NCI-H345 treated with DMSO at 0.1 percent for 48 hours (cell line): ENCODE measurements around the gene KRTAP5-8.
"Not testable (repeated sequence)": the region's sequence is repeated elsewhere in the genome, so short reads cannot be mapped to it uniquely, and the experiment has no call there.

Source experiments
- DNase-seq: peaks from one replicate; lab custom pipeline; 2025; ENCODE audit not compliant: unreplicated experiment; lab: John Stamatoyannopoulos, UW

Gene KRTAP5-8

DNA sequence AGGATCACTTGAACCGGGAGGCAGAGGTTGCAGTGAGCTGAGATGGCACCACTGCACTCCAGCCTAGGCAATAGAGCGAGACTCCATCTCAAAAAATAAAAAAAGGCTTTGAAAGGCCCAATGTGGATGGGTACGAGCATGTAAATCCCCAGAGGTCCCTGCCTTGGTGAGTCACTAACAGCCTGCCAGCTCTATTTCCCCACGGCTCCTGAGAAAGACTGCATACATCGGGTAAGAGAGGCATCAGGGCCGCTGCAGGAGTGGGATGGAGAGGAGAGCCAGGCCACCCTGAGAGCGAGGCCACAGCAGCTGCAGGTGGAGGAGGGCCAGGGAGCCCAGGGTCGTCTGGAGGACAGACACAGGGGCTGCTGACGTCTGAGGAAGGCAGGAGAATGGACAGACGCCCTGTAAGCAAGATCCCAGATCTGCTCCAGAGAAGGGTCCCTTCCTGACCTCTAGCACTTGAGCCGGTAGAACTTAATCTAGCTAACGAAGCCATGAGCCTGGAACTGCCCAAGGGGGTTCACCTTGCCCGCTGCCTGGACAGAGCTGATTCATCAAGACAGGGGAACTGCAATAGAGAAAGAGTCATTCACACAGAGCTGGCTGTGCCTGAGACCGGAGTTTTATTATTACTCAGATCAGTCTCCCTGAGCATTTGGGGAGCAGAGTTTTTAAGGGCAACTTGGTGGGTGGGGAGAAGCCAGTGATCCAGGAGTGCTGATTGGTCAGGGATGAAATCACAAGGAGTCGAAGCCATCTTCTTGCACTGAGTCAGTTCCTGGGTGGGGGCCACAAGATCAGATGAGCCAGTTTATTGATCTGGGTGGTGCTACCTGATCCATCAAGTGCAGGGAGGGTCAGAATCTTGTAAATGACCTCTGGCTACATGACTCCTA lies 5.3 kb downstream of the KRTAP5-8 start:
- DNase-seq: no peak

DNA sequence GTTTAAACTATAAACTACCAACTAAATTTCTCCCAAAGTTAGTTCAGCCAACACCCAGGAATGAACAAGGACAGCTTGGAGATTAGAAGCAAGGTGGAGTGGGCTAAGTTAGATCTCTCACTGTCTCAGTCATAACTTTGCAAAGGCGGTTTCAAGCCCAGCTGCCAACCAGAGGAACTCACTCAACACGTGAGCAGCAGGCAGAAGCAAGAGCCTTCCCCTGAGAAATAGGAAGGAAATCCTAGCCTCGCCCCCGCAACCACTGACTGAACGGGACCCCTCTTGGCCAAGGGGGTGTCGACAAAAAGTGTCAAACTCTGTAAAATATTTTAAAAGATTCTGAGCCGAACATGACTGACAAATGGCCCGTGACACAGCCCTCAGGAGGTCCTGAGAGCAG lies 6.0 kb downstream of the KRTAP5-8 start:
- no peak for DNase-seq

DNA sequence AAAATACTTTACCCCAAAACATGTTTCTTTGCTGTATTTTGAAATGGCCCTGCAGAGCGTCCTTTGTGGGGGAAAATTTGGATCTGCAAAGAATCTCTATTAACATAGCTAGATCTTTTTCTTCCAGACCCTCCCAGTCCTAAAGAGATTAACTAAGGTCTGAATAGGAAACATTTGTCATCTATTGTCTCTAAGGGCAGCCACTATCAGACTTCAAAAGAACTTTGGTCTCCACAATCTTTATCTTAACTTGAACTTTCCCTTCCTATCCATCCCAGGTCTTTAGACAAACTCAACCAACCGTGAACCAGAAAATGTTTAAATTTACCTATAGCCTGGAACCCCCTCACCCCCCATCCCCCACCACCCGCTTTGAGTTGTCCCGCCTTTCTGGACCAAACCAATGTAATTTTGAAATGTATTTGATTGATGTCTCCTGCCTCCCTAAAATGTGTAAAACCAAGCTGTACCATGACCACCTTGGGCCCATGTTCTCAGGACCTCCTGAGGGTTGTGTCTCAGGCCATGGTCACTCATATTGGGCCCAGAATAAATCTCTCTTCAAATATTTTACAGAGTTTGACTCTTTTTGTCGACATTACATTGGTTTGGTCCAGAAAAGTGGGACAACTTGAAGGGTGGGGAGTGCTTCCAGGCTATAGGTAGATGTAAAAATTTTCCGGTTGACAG lies 6.8 kb downstream of the KRTAP5-8 start:
- no peak for DNase-seq

DNA sequence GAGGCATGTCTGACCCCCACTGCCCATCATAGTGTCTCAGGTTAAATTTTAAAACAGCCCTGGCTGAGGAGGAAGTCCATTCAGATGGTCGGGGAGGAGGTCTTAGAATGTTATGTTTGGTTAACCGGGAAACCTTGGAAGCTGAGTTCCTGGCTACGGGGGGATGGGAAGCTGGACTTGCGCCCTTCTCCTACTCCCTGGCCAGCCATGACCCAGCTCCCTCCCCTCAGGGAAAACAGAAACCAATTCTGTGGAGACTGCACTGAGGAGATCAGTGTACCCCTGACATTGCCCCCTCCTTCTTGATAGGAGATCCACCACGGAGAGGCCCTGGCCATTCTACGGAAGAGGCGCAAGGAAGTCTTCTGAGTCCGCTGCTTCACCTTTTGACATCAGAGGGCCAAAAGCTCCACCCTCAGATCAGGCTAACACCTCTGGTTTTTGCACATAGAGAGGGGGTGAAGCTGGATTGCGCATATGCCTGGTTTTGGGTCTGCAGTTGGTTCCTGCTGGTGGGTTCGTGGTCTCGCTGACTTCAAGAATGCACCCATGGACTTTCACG lies 7.7 kb downstream of the KRTAP5-8 start:
- no peak for DNase-seq

DNA sequence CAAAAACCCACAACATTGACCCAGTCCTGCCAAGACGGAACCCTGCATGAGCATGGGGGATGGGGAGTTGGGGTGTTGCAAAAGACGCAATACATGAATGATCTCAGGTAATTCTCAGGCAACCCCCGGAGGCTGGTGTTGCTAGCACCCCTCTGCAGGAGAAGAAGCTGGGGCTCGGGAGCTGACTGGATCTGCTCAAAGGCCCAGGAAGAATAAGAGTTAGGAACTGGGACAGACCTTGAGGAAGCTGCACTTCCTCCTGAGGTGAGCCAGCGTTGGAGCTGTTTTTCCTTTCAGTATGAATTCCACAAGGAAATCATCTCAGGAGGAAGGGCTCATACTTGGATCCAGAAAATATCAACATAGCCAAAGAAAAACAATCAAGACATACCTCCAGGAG lies 10.3 kb downstream of the KRTAP5-8 start, which contains the start of gene KRTAP5-9:
Gene KRTAP5-9, plus strand, starts transcription at position 301 of the 400 bp plus-strand sequence. CDS start 238 bp downstream, outside the sequence.
- no peak for DNase-seq

DNA sequence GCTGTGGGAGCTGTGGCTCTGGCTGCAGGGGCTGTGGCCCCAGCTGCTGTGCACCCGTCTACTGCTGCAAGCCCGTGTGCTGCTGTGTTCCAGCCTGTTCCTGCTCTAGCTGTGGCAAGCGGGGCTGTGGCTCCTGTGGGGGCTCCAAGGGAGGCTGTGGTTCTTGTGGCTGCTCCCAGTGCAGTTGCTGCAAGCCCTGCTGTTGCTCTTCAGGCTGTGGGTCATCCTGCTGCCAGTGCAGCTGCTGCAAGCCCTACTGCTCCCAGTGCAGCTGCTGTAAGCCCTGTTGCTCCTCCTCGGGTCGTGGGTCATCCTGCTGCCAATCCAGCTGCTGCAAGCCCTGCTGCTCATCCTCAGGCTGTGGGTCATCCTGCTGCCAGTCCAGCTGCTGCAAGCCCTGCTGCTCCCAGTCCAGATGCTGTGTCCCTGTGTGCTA lies 10.9 kb downstream of the KRTAP5-8 start:
- no peak for DNase-seq

DNA sequence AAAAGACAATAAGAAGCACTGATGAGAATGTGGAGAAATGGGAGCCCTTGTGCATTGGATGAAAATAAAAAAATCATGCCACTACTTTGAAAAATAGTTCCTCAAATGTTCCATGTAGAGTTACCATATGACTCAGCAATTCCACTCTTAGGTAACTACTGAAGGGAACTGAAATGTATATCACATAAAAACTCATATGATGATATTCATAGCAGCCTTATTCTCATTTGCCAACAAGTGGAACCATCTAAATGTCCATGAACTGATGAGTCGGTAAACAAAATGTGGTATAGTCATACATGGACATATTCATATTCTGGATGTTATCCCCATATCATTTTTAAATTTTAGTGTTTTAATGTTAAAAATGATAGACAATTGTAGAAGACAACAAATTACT lies 13.9 kb downstream of the KRTAP5-8 start:
- no peak for DNase-seq

DNA sequence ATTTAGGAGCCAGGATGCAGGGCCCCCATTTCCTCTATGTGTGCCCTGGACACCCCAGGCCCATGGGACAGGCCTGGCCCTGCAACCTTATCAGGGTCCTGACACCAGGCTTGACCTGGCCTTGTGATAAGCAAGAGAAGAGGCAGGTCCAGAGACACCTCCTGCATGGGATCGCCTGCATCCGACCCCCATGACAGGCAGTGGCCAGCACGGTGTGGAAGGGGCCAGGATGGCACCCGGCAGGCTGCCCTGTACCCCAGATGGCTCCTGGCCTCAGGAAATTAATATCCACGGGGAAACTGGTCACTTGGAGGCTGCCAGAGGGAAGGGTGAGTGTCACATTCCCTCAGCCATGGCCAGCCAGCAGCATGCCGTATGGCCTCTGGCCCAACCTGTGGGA lies 17.2 kb downstream of the KRTAP5-8 start:
- DNase-seq: no peak

DNA sequence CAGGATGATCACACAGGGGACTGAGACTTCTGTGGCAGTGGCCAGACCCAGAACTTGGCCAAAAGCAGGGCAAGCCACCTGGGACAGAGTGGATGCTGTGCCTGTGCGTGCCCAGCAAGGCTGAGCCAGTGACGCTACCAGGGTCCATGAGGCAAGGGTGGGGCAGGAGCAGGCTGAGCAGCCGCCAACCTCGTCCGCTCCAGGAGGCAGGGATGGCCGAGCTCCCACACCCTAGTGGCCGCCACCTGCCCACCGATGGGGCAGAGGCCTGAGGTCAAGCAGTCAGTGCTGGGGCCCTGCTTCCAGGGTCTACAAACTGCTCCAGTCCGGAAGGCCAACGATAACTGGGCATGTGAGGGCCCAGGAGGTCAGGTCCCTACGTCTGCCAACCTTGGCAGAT lies 17.7 kb downstream of the KRTAP5-8 start:
- DNase-seq: no peak

DNA sequence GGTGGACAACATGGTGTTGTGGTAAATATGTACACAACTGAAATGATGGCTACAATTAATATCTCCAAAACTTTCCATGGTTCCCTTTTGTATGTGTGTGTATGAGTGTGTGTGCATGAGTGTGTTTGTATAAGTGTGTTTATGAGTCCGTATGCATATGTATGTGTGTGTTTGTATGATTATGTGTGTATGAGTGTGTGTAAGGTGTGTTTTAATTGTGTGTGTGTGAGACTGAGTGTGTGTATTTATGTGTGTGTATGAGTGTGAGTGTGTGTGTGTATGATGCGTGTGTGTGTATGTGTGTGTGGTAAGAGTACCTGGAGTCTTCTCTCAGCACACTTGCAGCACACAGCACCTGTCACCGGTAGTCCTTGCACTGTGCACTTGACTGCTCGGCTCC lies 18.2 kb downstream of the KRTAP5-8 start:
- DNase-seq: no peak

DNA sequence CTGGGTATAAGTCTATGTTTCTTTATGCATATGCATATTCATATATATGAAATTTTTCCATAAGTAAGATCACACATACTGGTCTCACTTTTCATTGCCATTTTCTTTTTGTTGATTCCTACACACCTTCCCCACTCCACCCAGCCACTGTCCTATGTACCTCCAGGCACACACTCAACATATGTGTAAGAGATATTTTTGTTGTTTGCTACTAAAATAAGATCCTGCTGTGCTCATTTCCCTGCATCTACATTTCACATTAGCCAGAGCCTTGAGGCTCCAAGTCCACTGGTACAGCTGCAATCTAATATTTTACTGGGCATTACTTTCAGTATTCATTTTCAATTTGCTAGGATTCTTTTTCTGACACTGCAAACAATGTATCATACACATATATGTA lies 19.4 kb downstream of the KRTAP5-8 start:
- DNase-seq: no peak

DNA sequence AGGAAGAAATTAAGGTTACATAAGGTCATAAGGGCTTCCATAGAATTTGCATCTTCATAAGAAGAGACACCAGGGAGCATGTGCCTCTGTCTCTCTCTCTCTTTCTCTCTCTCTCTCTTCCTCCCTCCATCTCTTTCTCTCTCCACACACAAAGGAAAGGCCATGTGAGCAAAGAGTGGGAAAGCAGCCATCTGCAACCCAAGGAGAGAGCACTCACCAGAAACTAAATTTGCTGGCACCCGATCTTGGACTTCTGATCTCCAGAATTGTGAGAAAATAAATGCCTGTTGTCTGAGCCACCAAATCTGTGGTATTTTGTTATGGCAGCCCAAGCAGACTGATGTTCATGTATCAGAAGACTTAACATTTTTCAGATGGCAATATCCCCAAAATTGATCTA lies 21.2 kb downstream of the KRTAP5-8 start:
- DNase-seq: no peak

DNA sequence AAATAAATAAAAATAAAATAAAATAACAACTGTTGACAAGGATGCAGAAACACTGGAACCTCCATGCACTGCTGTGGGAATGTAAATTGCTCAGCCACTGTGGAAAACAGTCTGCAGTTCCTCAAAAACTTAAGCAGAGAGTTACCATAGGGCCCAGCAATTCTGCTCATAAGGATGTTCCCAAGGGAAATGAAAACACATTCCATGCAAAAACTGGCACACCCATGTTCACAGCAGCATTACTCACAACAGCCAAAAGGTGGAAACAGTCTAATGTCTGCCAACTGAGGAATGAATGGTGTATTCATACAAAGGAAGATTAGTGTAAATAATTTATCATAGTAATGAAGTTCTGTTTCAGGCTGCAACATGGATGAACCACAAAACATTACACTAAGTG lies 24.3 kb downstream of the KRTAP5-8 start:
- DNase-seq: no peak

DNA sequence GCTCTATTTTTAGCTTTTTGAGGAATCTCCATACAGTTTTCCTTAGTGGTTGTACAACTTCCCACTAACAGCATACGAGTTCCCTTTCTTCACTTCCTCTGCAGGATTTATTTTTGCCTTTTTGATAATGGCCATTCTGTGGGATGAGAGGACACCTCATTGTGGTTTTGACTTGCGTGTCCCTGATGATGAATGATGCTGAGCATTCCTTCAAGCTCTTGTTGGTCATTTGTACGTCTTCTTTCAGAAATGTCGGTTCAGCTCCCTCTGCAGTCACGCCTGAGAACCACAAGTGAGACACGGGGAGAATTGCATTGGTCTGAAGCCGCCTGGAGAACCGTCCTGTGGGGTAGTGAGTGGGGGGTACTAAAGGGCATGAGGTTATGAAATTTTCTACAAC lies 25.6 kb downstream of the KRTAP5-8 start:
- DNase-seq: no peak

DNA sequence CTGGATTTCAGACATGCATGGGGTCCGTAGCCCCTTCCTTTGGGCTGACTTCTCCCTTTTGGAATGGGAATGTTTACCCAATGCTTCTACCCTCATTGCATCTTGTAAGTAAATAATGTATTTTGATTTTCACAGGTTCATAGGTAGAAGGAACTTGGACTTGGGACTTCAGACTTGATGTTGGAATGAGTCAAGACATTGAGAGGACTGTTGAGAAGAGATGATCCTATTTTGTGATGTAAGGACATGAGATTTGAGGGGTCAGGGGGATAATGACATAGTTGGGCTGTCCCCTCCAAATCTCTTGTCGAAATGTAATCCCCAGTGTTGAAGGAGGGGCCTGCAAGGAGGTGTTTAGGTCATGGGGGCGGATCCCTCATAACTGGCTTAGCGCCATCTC lies 26.6 kb downstream of the KRTAP5-8 start:
- DNase-seq: no peak

DNA sequence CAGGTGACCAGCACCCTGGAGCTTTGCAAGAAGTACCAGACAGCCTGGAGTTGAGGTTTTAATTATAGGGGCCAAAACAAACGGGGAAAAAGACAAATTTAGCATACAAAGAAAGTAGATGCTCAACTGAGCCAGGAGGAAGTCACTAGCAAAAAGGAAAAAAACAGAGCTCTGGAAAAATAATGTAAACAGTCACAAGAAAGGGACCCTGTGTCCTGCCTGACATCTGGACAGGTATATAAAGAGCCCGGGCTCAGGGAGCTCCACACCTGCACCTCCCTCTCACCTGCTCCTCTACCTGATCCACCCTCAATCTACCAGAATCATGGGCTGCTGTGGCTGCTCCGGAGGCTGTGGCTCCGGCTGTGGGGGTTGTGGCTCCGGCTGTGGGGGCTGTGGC lies 27.4 kb downstream of the KRTAP5-8 start, which contains the start of gene KRTAP5-10:
Gene KRTAP5-10, plus strand, starts transcription at position 301 of the 400 bp plus-strand sequence. Its CDS starts 25 bp downstream, at position 326.
- no peak for DNase-seq

DNA sequence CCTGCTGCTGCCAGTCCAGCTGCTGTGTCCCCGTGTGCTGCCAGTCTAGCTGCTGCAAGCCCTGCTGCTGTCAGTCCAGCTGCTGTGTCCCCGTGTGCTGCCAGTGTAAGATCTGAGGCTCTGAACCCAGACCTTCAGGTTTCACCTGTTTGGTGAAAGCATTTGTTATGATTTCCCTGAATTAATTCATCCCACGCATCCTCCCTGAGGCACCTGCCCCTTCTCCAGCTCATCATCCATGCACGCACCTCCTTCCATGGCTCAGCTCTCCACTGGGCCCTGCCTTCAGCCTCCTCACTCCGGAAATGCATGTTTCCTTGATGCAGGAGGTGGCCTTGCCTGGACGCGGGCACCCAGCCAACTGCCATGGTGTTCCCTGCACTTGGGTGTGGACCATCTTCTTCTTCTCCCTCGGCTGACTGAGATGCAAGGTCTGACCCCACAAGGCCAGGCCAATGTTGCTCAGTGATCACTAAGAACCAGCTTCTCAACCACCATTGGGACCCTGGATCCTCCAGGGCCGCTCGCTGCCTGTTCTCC lies 28.3 kb downstream of the KRTAP5-8 start:
- DNase-seq: no peak

DNA sequence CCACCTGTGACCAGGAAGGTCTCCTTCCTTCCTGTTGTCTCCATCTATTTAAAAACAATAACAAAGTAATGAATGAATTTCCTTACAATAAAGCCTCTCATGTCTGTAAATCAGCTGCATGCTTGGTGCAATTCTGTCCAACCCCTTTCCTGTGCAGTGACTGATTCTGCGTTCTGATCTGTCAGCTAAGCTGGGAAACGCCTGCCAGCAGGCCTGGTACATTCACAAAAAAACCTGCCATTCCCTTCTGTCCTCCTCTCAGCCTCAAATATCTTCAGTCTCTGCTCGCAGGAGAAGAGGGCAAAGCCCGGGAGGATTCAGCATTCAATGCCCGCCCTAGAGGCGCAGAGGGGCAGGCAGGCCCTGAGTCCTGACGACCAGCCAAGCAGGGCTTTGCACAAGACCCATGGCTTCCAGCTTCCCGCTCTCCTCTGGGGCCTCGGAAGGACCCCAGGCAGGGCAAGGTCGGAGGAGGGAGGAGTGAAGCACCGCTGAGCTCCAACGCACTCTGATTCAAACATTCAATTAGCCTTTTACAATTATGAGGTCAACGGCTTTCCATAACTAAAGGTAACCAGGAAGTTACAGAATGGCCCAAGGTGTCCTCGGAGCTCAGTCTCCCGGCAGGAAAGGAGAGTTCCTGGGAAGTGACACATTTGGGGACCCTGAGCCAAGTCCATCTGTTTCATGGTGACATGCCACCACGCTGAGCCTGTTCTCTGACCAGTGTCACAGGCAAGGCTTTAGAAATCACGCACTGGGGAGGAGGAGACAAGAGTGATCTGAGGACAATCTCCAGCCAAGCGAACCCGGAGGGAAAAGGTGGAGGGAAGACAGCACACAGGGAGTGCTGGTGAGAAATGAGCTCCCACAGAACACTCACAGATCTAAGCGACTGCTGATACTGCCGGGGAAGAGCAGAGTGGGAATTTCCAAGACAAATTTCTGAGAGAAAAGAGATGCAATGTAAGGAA lies 29.1 kb downstream of the KRTAP5-8 start:
- not testable (repeated sequence) for DNase-seq

DNA sequence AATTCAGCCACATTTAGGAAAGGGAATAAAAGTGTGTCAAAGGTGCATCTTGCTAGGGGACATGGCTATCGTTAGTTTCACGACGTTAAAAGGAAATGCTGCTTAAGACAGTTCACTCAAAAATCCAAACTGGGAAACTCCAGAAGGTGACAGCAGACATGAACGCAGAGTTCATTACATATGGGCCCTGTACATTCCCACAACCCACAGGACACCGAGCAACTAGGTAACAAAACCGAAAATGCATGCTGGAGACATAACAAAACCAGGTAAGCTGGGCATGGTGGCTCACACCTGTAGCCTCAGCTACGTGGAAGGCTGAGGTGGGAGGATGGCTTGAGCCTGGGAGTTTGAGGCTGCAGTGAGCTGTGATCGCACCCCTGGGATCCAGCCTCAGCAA lies 29.8 kb downstream of the KRTAP5-8 start:
- DNase-seq: not testable (repeated sequence)

DNA sequence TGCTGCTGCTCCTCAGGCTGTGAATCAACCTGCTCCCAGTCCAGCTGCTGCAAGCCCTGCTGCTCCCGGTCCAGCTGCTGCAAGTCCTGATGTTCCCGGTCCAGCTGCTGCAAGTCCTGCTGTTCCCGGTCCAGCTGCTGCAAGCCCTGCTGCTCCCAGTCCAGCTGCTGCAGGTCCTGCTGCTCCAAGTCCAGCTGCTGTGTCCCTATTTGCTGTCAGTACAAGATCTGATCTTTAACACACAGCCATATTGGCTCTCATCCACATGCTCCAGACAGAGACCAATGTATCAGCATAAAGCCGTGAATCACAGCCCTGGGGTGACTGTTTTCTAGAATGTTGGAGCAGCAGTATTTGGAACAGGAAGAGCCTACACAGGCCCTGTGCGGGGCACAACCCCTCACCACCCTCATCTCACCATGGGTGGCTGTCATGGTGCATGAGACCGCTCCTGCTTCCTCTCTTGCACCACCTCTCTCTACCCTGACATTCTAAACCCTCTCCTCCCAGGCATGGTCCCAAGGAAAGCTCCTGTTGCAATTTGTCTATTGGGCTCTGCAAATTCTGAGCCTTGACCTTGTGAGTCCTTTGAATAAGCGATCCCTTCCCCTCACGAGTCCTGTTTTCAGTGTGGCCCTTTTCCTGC lies 31.0 kb downstream of the KRTAP5-8 start:
- no peak for DNase-seq
